GM10266 (cell line): Measurements from ENCODE around the gene DYNC1H1.

ENCODE experiments used
- DNase-seq: peaks from one replicate; pipeline ENCODE4 v3.0.0; 2012; ENCODE audit errors: extremely low spot score
- CTCF ChIP-seq: IDR thresholded peaks from 2 replicates; pipeline ENCODE4 v1.5.1; 2012; ENCODE audit warnings: mild to moderate bottlenecking, low read depth; ENCODE audit not compliant: control insufficient read depth, insufficient read depth; ENCODE audit errors: missing control alignments

The DYNC1H1 gene

DNA sequence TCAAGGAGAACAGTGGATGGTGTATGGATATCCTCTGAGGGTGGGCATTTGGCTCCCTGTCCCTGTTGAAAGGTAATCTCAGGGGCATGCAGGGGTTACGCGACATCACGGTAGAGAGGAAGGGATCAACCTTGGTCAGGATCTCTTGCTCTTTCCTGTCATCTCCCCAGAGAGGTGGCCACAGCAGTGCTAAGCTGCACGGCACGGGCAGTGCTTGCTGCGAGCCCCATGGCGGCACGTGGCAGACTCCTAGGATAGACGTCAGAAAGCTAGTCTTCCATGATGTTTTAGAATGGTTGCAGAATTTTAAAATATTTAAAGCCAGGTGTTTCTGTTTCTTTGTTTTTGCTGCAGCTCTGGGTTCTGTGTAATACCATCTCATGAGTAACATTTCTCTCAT lies 41.0 kb downstream of the DYNC1H1 start:
- DNase-seq, result no peak
- TF ChIP-seq CTCF, result no peak

DNA sequence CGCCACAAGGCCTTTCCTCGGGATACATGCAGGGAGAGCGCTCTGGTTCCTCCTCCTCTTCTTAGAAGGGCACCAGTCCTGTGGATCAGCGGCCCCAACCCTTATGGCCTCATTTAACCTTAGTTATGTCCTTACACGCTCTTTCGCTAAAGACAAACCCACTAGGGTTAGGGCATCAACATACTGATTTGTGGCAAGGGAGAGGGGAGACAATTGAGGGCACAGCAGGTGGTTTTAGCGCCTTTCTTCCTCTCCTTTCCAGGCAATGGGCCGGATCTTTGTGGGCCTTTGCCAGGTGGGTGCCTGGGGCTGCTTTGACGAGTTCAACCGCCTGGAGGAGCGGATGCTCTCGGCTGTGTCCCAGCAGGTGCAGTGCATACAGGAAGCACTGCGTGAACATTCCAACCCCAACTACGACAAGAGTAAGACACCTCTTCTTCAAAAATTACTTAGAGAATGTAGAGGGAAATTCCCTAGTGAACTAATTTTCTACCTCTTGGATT lies 43.6 kb downstream of the DYNC1H1 start:
- no peak for TF ChIP-seq CTCF
- DNase-seq, result no peak

DNA sequence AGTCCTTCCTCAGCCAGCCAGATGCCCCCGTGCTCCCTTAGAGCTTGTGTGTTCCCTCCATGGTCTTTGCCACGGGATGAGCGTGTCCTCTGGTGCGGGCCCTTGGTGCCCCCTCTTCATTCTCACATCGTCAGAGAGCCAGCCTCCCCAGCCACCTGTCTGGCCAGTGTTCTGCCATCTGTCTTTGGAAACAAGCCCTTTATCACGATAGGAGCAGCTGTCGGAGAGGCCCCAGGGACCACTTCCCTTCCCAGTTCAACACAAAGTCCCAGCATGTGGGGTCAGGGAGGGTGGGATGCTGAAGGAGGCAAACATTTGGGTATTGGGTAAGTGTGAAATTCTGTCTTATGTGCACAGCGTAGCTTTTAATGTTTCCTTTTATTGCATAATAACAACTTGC lies 44.5 kb downstream of the DYNC1H1 start:
- no peak for TF ChIP-seq CTCF
- no peak for DNase-seq

DNA sequence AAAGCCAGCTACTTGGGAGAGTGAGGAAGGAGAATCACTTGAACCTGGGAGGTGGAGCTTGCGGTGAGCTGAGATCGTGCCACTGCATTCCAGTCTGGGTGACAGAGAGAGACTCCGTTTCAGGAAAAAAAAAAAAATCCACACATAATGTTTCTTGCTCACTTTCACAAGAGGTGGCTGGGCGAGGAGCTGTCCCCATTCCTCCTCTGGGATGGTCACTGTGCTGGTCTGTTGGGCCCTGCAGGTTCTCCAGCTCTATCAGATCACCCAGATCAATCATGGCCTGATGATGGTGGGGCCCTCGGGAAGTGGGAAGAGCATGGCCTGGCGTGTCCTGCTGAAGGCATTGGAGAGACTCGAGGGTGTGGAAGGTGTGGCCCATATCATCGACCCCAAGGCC lies 47.3 kb downstream of the DYNC1H1 start:
- DNase-seq, result no peak
- TF ChIP-seq CTCF, result no peak

GRCh38 chr14:102012336-102012735 lies 48.0 kb downstream of the DYNC1H1 start:
- no peak for TF ChIP-seq CTCF

DNA sequence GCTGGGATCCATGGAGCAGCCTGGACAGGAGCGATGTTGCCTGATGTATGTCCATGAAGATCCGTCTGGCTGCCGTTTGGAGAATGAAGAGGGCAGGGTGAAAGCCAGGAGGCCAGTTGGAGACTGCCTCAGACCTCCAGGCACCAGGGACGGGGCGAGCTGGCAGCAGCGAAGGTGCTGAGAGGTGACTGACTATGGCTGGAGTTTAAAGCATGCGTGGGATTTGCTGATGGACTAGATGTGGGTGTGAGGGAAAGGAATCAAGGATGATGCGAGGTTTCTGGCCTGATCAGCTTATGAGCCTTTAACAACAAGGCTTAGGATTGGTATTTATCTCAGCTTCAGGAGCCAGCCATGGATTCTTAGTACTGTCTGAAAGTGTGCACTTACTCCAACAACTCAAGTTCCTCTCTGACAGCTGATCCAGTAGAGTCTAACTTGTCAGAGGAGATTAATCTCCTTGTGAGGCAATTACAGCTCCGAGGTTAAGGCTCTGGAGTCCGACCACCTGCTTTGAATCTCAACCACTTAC lies 49.4 kb downstream of the DYNC1H1 start:
- DNase-seq, result no peak
- no peak for TF ChIP-seq CTCF

More at GRCh38 chr14:102012336-102012735, 48.0 kb downstream of the DYNC1H1 start:
- no peak for DNase-seq

DNA sequence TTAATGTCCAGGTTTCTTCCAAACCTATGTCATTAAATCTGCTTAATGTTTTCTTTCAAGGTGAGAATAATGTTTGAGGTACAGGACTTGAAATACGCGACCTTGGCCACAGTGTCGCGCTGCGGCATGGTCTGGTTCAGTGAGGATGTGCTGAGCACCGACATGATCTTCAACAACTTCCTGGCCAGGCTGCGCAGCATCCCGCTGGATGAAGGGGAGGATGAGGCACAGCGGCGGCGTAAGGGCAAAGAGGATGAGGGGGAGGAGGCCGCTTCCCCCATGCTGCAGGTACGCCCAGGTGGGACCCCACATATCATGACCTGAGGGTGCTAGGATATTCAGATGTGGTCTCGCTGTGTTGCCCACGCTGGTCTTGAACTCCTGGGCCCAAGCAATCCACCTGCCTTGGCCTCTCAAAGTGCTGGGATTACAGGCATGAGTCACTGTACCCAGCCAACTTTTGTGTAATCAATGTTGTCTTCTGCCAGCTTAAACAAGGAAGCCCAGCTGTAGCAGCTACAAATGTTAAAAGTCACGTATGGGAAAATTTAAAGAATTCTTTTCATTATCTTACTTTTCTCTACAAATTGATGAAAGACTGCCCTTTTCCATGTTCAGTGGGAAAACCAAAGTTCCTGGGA lies 50.8 kb downstream of the DYNC1H1 start:
- no peak for DNase-seq
- no peak for TF ChIP-seq CTCF
